IPS-18c (cell line): ENCODE data around the gene COL24A1.
"Not testable (repeated sequence)": the region's sequence is repeated elsewhere in the genome, so short reads cannot be mapped to it uniquely, and the experiment has no call there.

Source experiments
- H3K4me3 ChIP-seq: 2 replicates; pipeline ENCODE4 v1.7.0; 2013; ENCODE audit warnings: low read depth, mild to moderate bottlenecking, low read length, moderate library complexity; ENCODE audit not compliant: insufficient read depth
- H3K9me3 ChIP-seq: one replicate; pipeline ENCODE4 v1.6.1; 2013; ENCODE audit warnings: mild to moderate bottlenecking, low read length, moderate library complexity; ENCODE audit not compliant: control insufficient read depth, insufficient read depth

COL24A1 gene

DNA sequence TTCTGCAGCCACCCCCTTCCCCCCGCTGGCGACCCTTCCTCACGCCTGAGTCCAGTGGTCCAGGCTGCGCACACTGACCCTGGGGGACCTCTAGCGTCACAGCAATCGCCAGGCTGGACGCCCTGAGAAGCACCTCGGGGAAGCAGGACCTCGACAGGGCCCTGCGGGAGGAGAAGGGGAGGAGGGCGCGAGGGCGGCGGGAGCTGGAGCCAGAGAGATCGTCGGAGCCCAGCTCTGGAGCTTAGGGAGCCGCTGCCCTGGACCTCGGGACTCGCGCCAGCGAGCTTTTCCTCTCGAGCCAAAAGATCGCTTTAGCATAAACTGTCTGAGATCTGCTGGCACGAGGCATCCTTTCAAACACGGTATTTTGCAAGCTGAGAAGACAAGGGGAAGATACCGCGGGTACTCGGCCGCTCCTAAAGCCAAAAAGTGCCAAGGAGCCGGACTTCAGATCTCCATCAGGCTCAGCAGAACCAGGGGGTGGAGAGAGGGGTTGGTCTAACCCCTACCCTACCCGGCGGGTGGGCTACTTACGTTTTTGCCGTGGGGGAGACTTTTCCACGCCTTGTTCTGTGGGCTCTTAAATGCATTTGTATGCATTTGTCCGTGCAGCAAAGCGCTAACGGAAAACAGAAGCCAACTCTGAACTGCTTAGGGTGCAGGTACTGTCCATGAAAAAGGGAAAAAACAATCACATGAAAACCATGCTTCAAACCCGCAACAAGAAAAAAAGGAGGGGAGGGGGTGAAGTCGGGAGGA lies 586 bp downstream of the COL24A1 start:
- H3K4me3 ChIP-seq = peak overlapping the region; percentile 59
- peaks cover 7% of the 10 kb centered on the region for H3K9me3 ChIP-seq

DNA sequence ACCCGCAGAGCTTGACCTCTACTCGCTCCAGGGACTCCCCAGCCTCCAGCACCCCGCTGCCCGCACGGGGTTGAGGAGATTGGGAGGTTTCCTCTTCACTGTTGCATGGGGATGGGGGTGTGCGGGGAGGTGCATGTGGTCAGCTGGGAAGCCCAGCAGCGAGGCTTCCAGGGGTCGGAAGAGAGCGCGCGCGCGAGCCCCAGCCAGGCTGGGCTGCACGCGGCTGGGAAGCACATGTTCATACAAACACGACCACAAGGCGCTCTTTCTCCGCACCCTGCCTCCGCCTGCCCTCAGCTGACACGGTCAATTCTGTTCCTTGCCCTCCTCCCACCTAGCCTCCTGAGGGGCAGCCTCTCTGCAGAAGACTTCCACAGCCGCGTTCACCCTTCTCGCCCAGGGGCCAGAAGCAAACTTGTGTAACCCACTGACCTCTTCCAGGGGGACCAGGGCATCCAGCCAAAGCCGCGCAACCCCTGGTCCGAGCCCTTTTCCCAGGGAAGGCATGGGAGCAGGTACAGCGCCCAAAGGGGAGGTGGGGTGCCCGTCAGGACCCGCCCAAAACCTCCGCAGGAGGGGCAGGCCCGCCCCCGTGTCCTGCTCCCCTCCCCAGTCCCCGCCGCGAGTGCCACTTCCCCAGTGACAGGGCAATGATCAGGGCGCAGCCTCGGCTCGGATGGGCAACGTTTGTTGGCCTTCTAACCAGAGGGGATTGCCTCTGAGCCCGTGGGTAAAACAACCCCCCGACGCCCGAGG lies 1.3 kb downstream of the COL24A1 start:
- Histone ChIP-seq H3K4me3 (peak overlapping the region; percentile 40), H3K9me3 (peaks cover 7% of the 10 kb centered on the region)

DNA sequence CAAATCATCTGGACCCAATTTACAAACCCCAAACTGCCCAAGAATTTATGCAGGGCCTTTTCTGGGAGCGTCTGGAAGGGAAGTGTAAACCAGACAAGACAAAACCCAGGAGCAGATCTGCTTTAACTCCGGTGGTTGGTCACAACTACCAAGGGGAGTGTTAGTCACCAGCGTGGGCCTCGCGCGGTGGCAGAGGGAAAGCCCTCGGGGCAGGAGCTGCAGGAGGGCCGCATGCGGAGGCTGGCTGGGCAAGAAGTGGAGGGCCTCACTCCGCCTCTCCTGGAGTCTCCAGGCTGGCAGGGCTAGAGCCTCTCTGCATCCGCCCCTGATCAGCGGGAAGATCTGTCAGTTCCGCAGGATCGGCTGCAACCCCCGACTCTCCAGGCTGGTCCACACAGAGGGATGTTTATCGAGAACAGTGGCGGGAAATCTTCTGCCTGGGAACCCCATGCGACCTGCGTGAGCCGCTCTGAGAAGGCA lies 2.0 kb downstream of the COL24A1 start:
- peaks cover 7% of the 10 kb centered on the region for H3K9me3 ChIP-seq
- H3K4me3 ChIP-seq = peak overlapping the region; percentile 24; the same call in 1 of the 2 replicates

DNA sequence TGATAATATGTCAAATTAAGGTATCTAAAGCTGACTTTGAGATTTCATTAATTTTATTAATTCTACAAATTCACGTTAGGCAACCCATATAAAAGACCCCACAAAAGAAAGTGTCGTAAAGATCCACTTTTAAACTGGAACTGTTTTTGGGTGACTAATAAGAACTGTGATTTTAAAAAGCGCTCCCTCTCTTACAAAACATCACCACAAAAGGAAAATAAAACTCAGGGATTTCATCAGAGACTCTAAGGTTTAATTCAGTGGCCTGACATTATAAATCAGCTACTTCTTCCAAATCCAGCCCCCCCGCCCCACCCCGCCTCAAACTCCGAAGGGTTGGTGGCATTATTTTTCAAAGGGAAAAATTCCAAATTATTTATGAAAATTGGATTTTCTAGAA lies 2.7 kb downstream of the COL24A1 start:
- Histone ChIP-seq H3K9me3 (peaks cover 7% of the 10 kb centered on the region), H3K4me3 (no peak overlapping the region)

DNA sequence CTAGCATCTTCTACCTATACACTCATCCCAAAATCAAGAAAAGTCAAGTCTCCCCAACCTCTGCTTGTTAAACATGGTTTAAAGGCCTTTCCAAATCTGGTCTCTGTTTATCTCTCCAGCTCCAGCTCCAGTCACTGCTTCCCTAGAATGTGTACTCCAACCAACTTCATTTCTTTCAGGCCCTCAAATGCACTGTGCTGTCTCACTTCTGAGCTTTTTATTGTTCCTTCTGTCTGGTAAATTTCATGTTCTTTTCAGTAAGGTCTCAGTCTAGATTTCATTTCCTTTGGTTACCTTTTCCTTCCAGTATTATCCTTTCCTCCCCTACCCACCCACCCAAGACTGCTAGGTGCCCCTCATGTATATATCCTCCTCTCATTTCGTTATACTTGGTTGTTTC lies 3.7 kb downstream of the COL24A1 start:
- Histone ChIP-seq H3K4me3 (no peak overlapping the region), H3K9me3 (peaks cover 7% of the 10 kb centered on the region)

DNA sequence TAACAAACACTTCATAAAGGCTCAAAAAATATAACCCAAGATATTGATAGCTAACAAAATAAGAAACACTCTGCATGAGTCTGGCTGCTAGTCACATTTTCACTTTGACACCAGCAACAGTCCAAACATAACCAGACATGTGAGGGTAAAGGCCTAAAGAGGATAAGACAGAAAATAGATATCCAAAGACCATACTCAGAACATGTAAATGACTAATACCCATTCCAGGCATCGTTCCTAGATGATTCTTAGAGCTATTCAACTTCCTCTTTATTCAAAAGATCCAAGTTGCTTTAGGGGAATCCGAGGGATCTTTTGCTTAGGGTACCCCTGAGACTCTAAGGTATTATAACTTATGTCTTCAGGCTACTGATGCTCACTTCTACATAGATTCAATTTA lies 5.1 kb downstream of the COL24A1 start:
- Histone ChIP-seq H3K4me3 (no peak overlapping the region), H3K9me3 (peaks cover 7% of the 10 kb centered on the region)

DNA sequence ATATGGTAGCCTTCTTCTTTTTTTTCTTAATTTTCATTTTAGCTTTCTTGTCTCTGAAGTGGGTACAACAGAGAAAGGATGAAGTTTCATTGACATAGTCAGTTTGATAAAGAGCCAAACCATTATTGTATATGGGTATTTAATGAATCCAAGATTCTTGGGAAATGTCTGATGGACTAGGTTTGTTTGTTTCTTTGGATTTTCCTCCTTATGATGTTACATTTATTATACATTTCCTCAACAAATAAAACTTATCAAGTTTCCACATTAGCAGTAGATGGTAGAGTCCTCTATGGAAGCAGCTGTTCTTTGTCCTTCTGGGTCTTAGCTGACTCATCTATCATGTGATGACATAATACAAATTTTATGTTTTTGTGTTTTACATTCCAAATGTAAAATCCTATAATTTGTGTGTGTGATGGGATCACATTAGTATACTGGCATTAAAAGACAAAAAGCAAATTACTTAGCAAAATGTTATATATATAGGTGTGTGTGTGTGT lies 6.0 kb downstream of the COL24A1 start:
- no peak overlapping the region for H3K4me3 ChIP-seq
- H3K9me3 ChIP-seq = peaks cover 6% of the 10 kb centered on the region

DNA sequence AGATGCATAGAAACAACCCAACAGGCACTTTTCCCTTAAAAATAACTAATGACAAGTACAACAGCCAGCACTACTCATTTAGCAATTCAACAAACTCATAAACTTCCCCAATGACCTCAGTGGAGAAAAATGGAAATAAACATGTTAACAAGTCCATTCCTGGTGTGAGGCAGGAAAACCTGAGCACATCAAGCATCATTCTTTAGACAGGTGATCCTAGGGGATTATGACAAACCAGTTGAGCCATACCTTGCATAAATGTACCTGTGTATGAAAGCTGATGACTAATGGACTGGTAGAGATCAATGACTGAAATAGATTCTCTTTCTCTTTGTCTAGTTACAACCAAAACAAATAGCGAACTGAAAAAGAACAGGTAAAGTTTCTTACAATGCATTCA lies 7.0 kb downstream of the COL24A1 start:
- no peaks in the 10 kb centered on the region for H3K9me3 ChIP-seq
- H3K4me3 ChIP-seq = no peak overlapping the region

DNA sequence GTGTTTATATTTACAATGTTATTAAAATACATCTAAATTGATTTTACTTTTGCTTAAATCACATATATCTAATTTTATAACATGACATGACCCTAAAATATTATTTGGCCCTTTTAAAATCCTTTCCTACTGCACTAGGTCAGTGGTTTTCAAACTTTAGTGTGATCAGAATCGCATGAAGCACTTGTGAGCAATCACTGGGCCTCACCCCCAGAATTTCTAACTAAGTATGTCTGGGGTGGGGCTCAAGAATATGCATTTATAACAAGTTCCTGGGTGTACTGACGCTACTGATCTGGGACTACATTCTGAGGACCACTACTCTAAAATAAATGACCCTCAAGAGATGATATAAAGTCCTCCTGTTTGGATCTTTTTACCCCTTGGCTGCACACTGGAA lies 8.8 kb downstream of the COL24A1 start:
- Histone ChIP-seq H3K4me3 (no peak overlapping the region), H3K9me3 (no peaks in the 10 kb centered on the region)

DNA sequence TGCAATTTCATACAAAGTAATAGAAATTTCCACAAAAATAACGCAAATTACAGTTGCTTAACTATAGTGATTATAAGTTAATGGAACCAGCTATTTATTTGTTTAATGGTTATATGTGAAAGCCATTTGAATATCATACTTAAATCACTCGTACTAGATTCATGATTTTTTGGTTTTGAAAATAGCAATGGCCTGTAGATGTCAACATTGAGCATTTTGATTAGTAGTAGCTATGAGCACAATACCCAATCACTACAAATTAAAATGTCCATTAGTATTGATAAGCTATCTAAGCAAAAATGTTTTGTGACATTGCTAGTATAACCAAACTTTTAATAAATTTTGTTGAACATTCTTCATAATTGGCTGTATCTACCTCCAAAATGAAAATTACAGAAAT lies 10.0 kb downstream of the COL24A1 start:
- Histone ChIP-seq H3K4me3 (no peak overlapping the region), H3K9me3 (no peaks in the 10 kb centered on the region)

DNA sequence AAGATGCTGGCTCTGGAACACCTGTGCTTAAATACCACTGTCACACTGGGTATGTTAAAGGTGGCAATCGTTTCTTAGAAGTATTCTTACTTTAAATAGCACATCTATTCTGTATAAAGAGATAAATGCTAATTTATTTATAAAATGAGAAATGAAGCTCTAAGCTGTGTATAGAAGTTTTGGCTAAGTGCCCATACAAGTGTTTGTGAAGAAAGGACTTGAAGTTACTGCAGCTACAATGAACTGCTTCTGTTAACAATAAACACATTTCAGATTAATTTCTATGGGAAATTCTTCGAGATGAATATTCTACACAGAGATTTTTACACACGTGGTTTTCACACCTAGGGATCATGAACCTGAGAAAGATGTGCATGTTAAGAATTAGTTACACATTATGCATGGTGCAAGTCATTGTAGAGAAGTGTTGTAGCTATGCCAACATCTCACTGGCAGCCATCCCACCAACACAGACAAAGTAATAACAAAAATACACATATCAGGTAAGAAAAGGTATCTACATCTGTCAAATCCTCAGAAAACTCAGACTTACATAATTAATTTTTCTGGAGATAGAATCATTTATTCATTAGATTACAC lies 16.2 kb downstream of the COL24A1 start:
- Histone ChIP-seq H3K9me3 (no peaks in the 10 kb centered on the region), H3K4me3 (no peak overlapping the region)

DNA sequence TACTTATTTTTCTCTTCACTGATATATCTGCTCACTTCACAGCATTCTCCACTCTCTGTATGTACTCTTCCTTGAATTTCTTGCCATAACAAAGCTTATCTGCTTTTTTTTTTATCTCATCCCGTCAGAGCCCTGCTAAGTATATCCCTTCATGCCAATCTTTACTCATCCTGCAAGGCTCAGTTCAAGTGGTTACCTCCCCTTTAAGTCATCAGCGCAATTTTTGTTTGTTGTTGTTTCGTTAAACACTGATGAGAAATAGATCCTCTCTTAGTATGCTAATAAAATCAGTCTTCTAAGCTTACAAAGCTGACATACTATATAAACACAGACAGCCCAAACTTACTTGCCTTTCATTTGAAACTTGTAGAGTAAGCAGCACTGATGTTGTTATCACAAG lies 17.8 kb downstream of the COL24A1 start:
- no peak overlapping the region for H3K4me3 ChIP-seq

DNA sequence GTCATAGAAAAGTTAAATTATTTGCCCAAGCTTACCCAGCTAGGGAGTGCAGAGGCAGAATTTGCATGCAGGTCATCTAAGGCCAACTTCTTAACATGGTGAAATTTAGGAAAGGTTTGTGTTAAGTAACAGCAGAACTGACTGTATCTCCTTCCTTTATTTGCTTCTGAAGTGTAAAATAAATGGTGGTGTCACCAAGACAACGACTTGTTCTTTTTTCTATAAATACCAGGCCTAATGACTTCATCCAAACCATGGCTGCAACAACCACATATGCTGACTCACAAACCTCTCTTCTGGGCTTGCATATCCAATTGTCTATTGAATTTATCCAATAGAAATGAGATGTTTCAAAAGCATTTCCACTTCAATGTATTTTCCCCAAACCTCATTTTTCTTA lies 19.1 kb downstream of the COL24A1 start:
- no peaks in the 10 kb centered on the region for H3K9me3 ChIP-seq
- H3K4me3 ChIP-seq = no peak overlapping the region

More for the DNA sequence above, 17.8 kb downstream of the COL24A1 start:
- H3K9me3 ChIP-seq = no peaks in the 10 kb centered on the region

DNA sequence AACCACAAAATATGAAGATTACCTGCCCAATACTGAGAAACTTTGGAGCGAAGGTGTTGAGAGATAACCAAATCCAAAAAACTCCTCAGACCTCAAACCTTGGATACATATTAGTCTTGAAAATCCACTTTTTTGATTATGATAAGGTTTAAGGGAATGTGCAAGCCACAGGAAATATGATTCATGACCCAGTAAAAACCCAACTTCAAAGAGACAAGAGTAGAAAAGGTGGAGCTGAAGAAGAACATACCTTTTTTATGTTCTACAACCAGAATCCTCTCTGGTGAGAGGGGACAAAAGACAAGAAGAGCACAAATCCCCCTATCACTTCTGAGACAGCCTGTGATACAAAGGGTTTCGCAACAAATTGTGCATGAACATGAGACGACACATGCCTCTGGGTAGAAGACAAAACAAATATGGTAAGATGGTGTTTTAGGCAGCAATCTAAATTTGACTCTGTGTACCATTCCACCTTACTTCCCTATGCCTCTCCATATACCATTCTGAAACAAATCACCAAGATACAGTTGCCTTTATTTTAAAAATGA lies 37.3 kb downstream of the COL24A1 start:
- Histone ChIP-seq H3K9me3 (no peaks in the 10 kb centered on the region), H3K4me3 (no peak overlapping the region)

DNA sequence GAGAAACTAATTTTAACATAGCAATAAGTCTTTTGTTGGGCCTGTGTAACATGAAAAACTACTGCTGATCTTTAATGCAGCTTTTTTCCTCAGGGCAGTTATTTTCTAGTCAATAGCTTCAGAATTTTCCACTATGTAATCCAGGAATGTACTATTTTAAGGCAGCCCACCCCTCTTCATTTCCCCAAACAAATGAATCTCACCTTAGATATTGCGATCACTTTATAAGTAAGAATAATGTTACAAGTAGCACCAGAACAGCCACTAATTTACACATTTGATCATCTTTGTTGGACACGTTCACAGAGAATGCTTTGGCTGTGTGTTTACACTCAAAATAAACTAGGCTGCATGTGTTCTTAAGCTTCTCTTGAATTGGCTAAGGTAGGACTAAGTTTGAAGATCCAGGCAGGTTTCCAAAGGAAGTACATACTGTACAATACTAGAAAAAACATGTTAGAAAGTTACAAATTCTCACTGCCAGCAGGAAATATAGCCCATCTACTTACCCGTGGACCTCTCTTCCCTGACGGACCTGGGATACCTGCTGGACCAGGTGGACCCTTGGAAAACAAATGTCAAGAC lies 41.7 kb downstream of the COL24A1 start:
- Histone ChIP-seq H3K4me3 (no peak overlapping the region), H3K9me3 (no peaks in the 10 kb centered on the region)

DNA sequence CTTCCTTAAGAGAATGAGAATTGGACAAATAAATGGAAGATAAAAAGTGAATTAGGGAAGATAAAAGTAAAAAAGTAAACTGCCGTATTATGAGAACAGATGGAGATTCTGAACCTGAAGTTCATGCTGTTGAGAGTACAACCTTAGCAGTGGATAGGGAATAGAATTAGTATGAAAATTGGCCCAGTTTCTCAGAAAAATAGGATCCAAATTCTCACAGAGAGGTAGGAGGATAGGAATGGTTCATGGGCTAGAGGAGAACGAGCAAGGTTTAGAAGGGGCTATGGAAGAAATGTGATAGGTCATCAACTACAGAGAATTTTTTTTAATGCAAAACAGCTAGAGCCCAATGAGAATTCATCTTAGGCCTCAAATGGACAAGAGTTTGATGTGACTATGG lies 42.3 kb downstream of the COL24A1 start:
- no peaks in the 10 kb centered on the region for H3K9me3 ChIP-seq
- H3K4me3 ChIP-seq = no peak overlapping the region

DNA sequence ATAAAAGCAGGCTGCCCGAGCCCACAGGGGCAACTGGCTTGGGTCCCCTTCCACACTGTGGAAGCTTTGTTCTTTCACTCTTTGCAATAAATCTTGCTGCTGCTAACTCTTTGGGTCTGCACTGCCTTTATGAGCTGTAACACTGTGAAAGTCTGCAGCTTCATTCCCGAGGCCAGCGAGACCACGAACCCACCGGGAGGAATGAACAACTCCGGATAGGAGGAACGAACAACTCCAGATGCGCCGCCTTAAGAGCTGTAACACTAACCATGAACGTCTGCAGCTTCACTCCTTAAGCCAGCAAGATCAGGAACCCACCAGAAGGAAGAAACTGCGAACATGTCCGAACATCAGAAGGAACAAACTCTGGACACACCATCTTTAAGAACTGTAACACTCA lies 45.0 kb downstream of the COL24A1 start:
- H3K9me3 ChIP-seq, H3K4me3 ChIP-seq: not testable (repeated sequence)
